ENCODE results near the gene NEUROD2. TPM values are rescaled to one million over a fixed set of nuclear protein-coding genes. Genes with fewer than 3 reads are reported as not detected.

Gene NEUROD2
- total and polyA plus RNA-seq, 2 experiments from 2014 or later, result not detected

GRCh38 chr17:39606434-39607056, 1.2 kb downstream of the NEUROD2 start (continued):
- TF ChIP-seq ZNF462 (CRISPR knock-in tag; IDR thresholded peaks at IDR 0.05) (no peak), CTCF (conservative IDR thresholded peaks at IDR 0.05; ENCODE audit: low read depth in 2 of 2) (no peak), CREB1 (CRISPR knock-in tag; IDR thresholded peaks at IDR 0.05; ENCODE audit: low read depth) (no peak), STAT1 (IDR thresholded peaks at IDR 0.05; ENCODE audit: unreplicated experiment) (no peak)
- TF ChIP-seq, protein P1, sequence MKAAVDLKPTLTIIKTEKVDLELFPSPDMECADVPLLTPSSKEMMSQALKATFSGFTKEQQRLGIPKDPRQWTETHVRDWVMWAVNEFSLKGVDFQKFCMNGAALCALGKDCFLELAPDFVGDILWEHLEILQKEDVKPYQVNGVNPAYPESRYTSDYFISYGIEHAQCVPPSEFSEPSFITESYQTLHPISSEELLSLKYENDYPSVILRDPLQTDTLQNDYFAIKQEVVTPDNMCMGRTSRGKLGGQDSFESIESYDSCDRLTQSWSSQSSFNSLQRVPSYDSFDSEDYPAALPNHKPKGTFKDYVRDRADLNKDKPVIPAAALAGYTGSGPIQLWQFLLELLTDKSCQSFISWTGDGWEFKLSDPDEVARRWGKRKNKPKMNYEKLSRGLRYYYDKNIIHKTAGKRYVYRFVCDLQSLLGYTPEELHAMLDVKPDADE (IDR thresholded peaks at IDR 0.05), result no peak
